WERI-Rb-1 (cell line): Measurements from ENCODE around the gene SEC31A.

Experiments used
- DNase-seq: peaks from one replicate; pipeline ENCODE4 v3.0.0-alpha.2; 2020
- H3K27ac ChIP-seq: fragments of 250-450 bp; sonication (Bioruptor Pico); 2 replicates; pipeline ENCODE4 v1.5.1; 2020; ENCODE audit warnings: mild to moderate bottlenecking, moderate library complexity
- H3K27me3 ChIP-seq: fragments of 250-450 bp; sonication (Bioruptor Pico); 2 replicates; pipeline ENCODE4 v1.5.1; 2021; ENCODE audit warnings: mild to moderate bottlenecking, low read depth, moderate library complexity; ENCODE audit not compliant: insufficient read depth, severe bottlenecking
- H3K36me3 ChIP-seq: fragments of 250-450 bp; sonication (Bioruptor Pico); 2 replicates; pipeline ENCODE4 v1.5.1; 2020; ENCODE audit warnings: mild to moderate bottlenecking, moderate library complexity
- H3K4me3 ChIP-seq: 2 replicates; pipeline ENCODE4 v1.5.1; 2011; ENCODE audit warnings: low read depth, mild to moderate bottlenecking, control low read depth, low read length
- H3K9me3 ChIP-seq: fragments of 250-450 bp; sonication (Bioruptor Pico); 2 replicates; pipeline ENCODE4 v1.5.1; 2021; ENCODE audit warnings: mild to moderate bottlenecking, moderate library complexity; ENCODE audit not compliant: severe bottlenecking
- CTCF ChIP-seq: IDR thresholded peaks from 2 replicates; pipeline ENCODE4 v1.5.1; 2011; ENCODE audit warnings: low read depth, mild to moderate bottlenecking, control low read depth, inconsistent platforms, low read length

The SEC31A gene

GRCh38 chr4:82799006-82799881, 91.7 kb downstream of the SEC31A start:
- H3K27ac ChIP-seq: peak overlapping the region; percentile 86
- H3K4me3 ChIP-seq: peak overlapping the region; percentile 80
- peak; percentile 40 for DNase-seq
- no peaks in the 10 kb centered on the region for H3K9me3 ChIP-seq
- TF ChIP-seq CTCF: no peak
- H3K36me3 ChIP-seq: peaks cover 4% of the 10 kb centered on the region
- H3K27me3 ChIP-seq: no peaks in the 10 kb centered on the region

- DNase-seq: peak; percentile 87
- H3K4me3 ChIP-seq: peak within 1 kb of the TSS; percentile 80
- no peaks in the 10 kb centered on the region for H3K27me3 ChIP-seq
- H3K27ac ChIP-seq: peak within 1 kb of the TSS; percentile 86
- no peaks in the 10 kb centered on the region for H3K9me3 ChIP-seq
- H3K36me3 ChIP-seq: peaks cover 4% of the 10 kb centered on the region
- no peak for TF ChIP-seq CTCF
Observed at GRCh38 chr4:82798168-82799005, 92.6 kb downstream of the SEC31A start, which contains the start of gene SCD5. Gene SCD5 (minus strand): TSS chr4:82798796. CDS start chr4:82798537, 259 bp downstream.

- DNase-seq: peak; percentile 31
- TF ChIP-seq CTCF: no peak
- peaks cover 4% of the 10 kb centered on the region for H3K36me3 ChIP-seq
- no peaks in the 10 kb centered on the region for H3K9me3 ChIP-seq
- H3K4me3 ChIP-seq: peak overlapping the region; percentile 80
- no peaks in the 10 kb centered on the region for H3K27me3 ChIP-seq
- no peak overlapping the region for H3K27ac ChIP-seq
Observed at GRCh38 chr4:82797405-82798111, 93.4 kb downstream of the SEC31A start.

GRCh38 chr4:82797040-82797404, 93.9 kb downstream of the SEC31A start:
- Histone ChIP-seq H3K27ac (no peak overlapping the region), H3K4me3 (no peak overlapping the region; the same call in 1 of the 2 replicates), H3K27me3 (no peaks in the 10 kb centered on the region), H3K9me3 (no peaks in the 10 kb centered on the region), H3K36me3 (peaks cover 4% of the 10 kb centered on the region)
- DNase-seq: no peak
- TF ChIP-seq CTCF: no peak

GRCh38 chr4:82792912-82793649, 97.9 kb downstream of the SEC31A start:
- Histone ChIP-seq H3K36me3 (no peaks in the 10 kb centered on the region; the same call in 1 of the 2 replicates), H3K27ac (no peak overlapping the region), H3K4me3 (no peak overlapping the region), H3K27me3 (no peaks in the 10 kb centered on the region), H3K9me3 (no peaks in the 10 kb centered on the region)
- TF ChIP-seq CTCF: no peak
- DNase-seq: no peak
